HepG2 (cell line): ENCODE measurements around the gene SPINT4. TPM values are rescaled to one million over a fixed set of nuclear protein-coding genes. Genes with fewer than 3 reads are reported as not detected.
"Not testable (repeated sequence)": the region's sequence is repeated elsewhere in the genome, so short reads cannot be mapped to it uniquely, and the experiment has no call there.

Source experiments
- ATAC-seq: fragments of 200-7000 bp; cut with Tn5 transposase; 3 replicates; pipeline ENCODE4 v1.9.1; 2020; ENCODE audit warnings: mild to moderate bottlenecking, moderate library complexity
- BruUV-seq: library from RNA; stranded (reverse); fragments of 400-500 nt; replicated peaks from 2 replicates; lab custom pipeline; 2021; lab: Mats Ljungman, UMichigan
- CTCF ChIA-PET: fragments of 300-600 bp; formaldehyde crosslinking; extraction: SDS; loops from one replicate; lab custom pipeline; 2021; ENCODE audit warnings: low total read pairs, inconsistent platforms, low intra/inter-chr PET ratio; lab: Yijun Ruan, JAX
- POLR2A ChIA-PET: fragments of 350-600 bp; sonication (Branson Sonifier 250); formaldehyde crosslinking; loops from one replicate; lab custom pipeline; 2020; ENCODE audit warnings: antibody characterized with exemption, inconsistent platforms; lab: Yijun Ruan, JAX
- DNase-seq: peaks from one replicate; pipeline ENCODE4 v3.0.0-alpha.2; 2015; ENCODE audit warnings: low spot score
- FAIRE-seq: peaks from 3 replicates; lab custom pipeline; 2011; peaks lifted over from hg19 to GRCh38; lab: Jason Lieb, UNC
- H2AFZ ChIP-seq: one replicate; pipeline ENCODE4 v1.6.1; 2011; ENCODE audit warnings: low read length, inconsistent platforms
- H3K27ac ChIP-seq: fragments of 300-600 bp; 3 replicates; pipeline ENCODE4 v1.8.0; 2011; ENCODE audit warnings: mixed run types, mild to moderate bottlenecking, mixed read lengths, low read length, inconsistent platforms; ENCODE audit not compliant: insufficient read depth; ENCODE audit errors: extremely low read length
- H3K27me3 ChIP-seq, 2 experiments: fragments of 200-600 bp in 1 of 2; 2 replicates in 1 of 2; 3 replicates in 1 of 2; pipeline versions ENCODE4 v1.6.0 to v1.8.0; 2011; ENCODE audit warnings: low read length in 2 of 2, mild to moderate bottlenecking in 2 of 2, moderate library complexity in 2 of 2, inconsistent platforms in 1 of 2; ENCODE audit not compliant: insufficient read depth in 2 of 2, control insufficient read depth in 1 of 2
- H3K36me3 ChIP-seq, 2 experiments: fragments of 200-600 bp in 1 of 2; replicated peaks in 1 of 2; 2 replicates in 1 of 2; 3 replicates in 1 of 2; pipeline versions ENCODE4 v1.5.1 to v1.8.0; 2011; ENCODE audit warnings: low read length in 2 of 2, inconsistent platforms in 1 of 2; ENCODE audit not compliant: insufficient read depth in 2 of 2, control insufficient read depth in 1 of 2
- H3K4me1 ChIP-seq: 2 replicates; pipeline ENCODE4 v1.5.1; 2012; ENCODE audit warnings: low read length, inconsistent platforms; ENCODE audit not compliant: insufficient read depth
- H3K4me2 ChIP-seq: 2 replicates; pipeline ENCODE4 v1.6.0; 2011; ENCODE audit warnings: low read depth, low read length, inconsistent platforms
- H3K4me3 ChIP-seq, 3 experiments: fragments of 200-600 bp in 1 of 3; sonication (generic), shearing (Covaris generic) in 1 of 3; replicated peaks in 1 of 3; 2 replicates each; pipeline ENCODE4 v1.5.1; 2011 to 2016; ENCODE audit warnings: low read length in 3 of 3, inconsistent platforms in 2 of 3, low read depth in 2 of 3, mild to moderate bottlenecking in 2 of 3, control low read depth in 1 of 3, mixed read lengths in 1 of 3; ENCODE audit not compliant: insufficient read depth in 1 of 3
- H3K79me2 ChIP-seq: one replicate; pipeline ENCODE4 v1.6.1; 2011; ENCODE audit warnings: low read length, inconsistent platforms; ENCODE audit not compliant: insufficient read depth
- H3K9ac ChIP-seq: 2 replicates; pipeline ENCODE4 v1.6.0; 2011; ENCODE audit warnings: mild to moderate bottlenecking, low read depth, low read length, inconsistent platforms; ENCODE audit not compliant: insufficient read depth
- H3K9me3 ChIP-seq: 2 replicates; pipeline ENCODE4 v1.5.1; 2012; ENCODE audit warnings: mild to moderate bottlenecking, low read length
- H4K20me1 ChIP-seq: 2 replicates; pipeline ENCODE4 v1.6.0; 2011; ENCODE audit warnings: inconsistent platforms, mild to moderate bottlenecking, low read length, moderate library complexity; ENCODE audit not compliant: insufficient read depth
- WGBS: methylation state at CpG from one replicate; pipeline ENCODE4 v1.1.6; 2017; ENCODE audit warnings: low lambda C conversion rate; 5-methylcytosine and 5-hydroxymethylcytosine counted together
- in situ Hi-C: cut with HindIII; loops from 2 replicates; pipeline ENCODE4 v1.10.0; 2017; ENCODE audit warnings: low pct_unique_long_range_greater_than_20kb; ENCODE audit not compliant: extremely low pct_ligation_motif_present
- intact Hi-C: fragments of 100-400 bp; cut with micrococcal nuclease; formaldehyde crosslinking; loops from one replicate; pipeline ENCODE4 v1.10.0; 2022; ENCODE audit not compliant: unreplicated experiment
- polyA plus RNA-seq, 8 experiments: library from polyadenylated mRNA; depleted of rRNA in 3 of 8; stranded (reverse) in 7 of 8; unstranded in 1 of 8; fragments of >200 nt; fragmentation: Illumina TruSeq in 4 of 8; extraction: Trizol in 4 of 8; gene quantifications; 2 replicates each; pipeline versions ENCODE4 v1.2.1 to v1.2.3, GENCODE V29; 2011 to 2016; ENCODE audit warnings: low read depth in 4 of 8, missing spikeins in 1 of 8, mixed read lengths in 1 of 8; ENCODE audit not compliant: insufficient read depth in 1 of 8
- total RNA-seq, 5 experiments: library from RNA; depleted of rRNA; stranded (reverse); fragments of >200 nt; fragmentation: Illumina TruSeq; extraction: Trizol; gene quantifications; 2 replicates each; pipeline ENCODE4 v1.2.3, GENCODE V29; 2016; ENCODE audit warnings: low read depth in 1 of 5

The SPINT4 gene
- total and polyA plus RNA-seq, 2 of the 13 experiments (the other 11 are each of a cell fraction or from before 2014, with no cell fraction given): not detected

- H3K27ac ChIP-seq, CTCF ChIA-PET, ATAC-seq, H3K4me3 ChIP-seq, in situ Hi-C loops, POLR2A ChIA-PET, H3K9ac ChIP-seq, H2AFZ ChIP-seq, H3K4me2 ChIP-seq, H3K4me1 ChIP-seq, H3K36me3 ChIP-seq, H4K20me1 ChIP-seq, BruUV-seq, DNase-seq, H3K9me3 ChIP-seq, H3K79me2 ChIP-seq, FAIRE-seq, intact Hi-C loops: not testable (repeated sequence)
- peaks cover 0 to 21% of the 10 kb centered on the region in 2 experiments; a peak in 4 of 5 replicates for H3K27me3 ChIP-seq
- WGBS: 53% methylated on average over 12 of the region's 12 CpGs
Observed at GRCh38 chr20:45761966-45762365, 39.8 kb downstream of the SPINT4 start.

GRCh38 chr20:45764618-45765282, 42.6 kb downstream of the SPINT4 start:
- ATAC-seq, FAIRE-seq, H3K4me1 ChIP-seq, H3K27ac ChIP-seq, H3K4me3 ChIP-seq, CTCF ChIA-PET, in situ Hi-C loops, H4K20me1 ChIP-seq, H3K9ac ChIP-seq, DNase-seq, BruUV-seq, H2AFZ ChIP-seq, H3K9me3 ChIP-seq, H3K79me2 ChIP-seq, POLR2A ChIA-PET, H3K4me2 ChIP-seq, H3K36me3 ChIP-seq: not testable (repeated sequence)
- H3K27me3 ChIP-seq: peaks cover 0 to 21% of the 10 kb centered on the region in 2 experiments; a peak in 4 of 5 replicates
- 34% methylated on average over 13 of the region's 13 CpGs for WGBS
- intact Hi-C loops: loop anchor here (2.0 kb wide), 1 partner anchor 18 kb away; no protein-coding TSS in a partner anchor
